ENCODE data around the gene SLC8B1. TPM values are rescaled to one million over a fixed set of nuclear protein-coding genes. Genes with fewer than 3 reads are reported as not detected.

SLC8B1 gene
- total RNA-seq, 1 experiment from 2014 or later: 8.2 TPM

GRCh38 chr12:113320401-113320800 is 14.5 kb downstream of the SLC8B1 start:
- no TSS peak for BruUV-seq (replicated peaks)
- no peaks in the 10 kb centered on the region for H3K36me3 ChIP-seq (ENCODE audit: insufficient read depth, low read length, poor library complexity, severe bottlenecking)
- CTCF ChIA-PET: no interaction called here

GRCh38 chr12:113318900-113319628 is 15.8 kb downstream of the SLC8B1 start:
- ChIA-PET POLR2A (ENCODE audit: low non-redundant PET) (no interaction called here), CTCF (no interaction called here)
- intact Hi-C loops (cut with micrococcal nuclease; ENCODE audit: unreplicated experiment): loop anchor here (10.0 kb wide), 1 partner anchor 66 kb away; no protein-coding TSS in a partner anchor
- no peaks in the 10 kb centered on the region for H3K9me3 ChIP-seq (ENCODE audit: low read depth, low read length, poor library complexity, severe bottlenecking)
- no peaks in the 10 kb centered on the region for H3K27me3 ChIP-seq (replicated peaks; ENCODE audit: insufficient read depth, low read depth, low read length, poor library complexity)
- BruUV-seq (replicated peaks): no TSS peak
- H3K36me3 ChIP-seq (ENCODE audit: insufficient read depth, low read length, poor library complexity, severe bottlenecking): no peaks in the 10 kb centered on the region
- TF ChIP-seq CTCF (conservative IDR thresholded peaks at IDR 0.05; ENCODE audit: low read depth, low read length): no peak
- TF ChIP-seq EZH2 (IDR thresholded peaks at IDR 0.05; ENCODE audit: borderline replicate concordance, low read depth, low read length, poor library complexity, severe bottlenecking): no peak
- no peak overlapping the region for H3K4me3 ChIP-seq (ENCODE audit: low read depth, low read length, poor library complexity, severe bottlenecking)
- H3K27ac ChIP-seq (ENCODE audit: low read depth, low read length, poor library complexity, severe bottlenecking): no peak overlapping the region
- no peaks in the 10 kb centered on the region for H3K4me1 ChIP-seq (ENCODE audit: insufficient read depth, low read length, poor library complexity, severe bottlenecking)
- DNase-seq (ENCODE audit: low spot score): no peak

More at GRCh38 chr12:113320401-113320800, 14.5 kb downstream of the SLC8B1 start:
- no peaks in the 10 kb centered on the region for H3K27me3 ChIP-seq (replicated peaks; ENCODE audit: insufficient read depth, low read depth, low read length, poor library complexity)
- no peak overlapping the region for H3K27ac ChIP-seq (ENCODE audit: low read depth, low read length, poor library complexity, severe bottlenecking)
- no peak for TF ChIP-seq CTCF (conservative IDR thresholded peaks at IDR 0.05; ENCODE audit: low read depth, low read length)
- no peak for TF ChIP-seq EZH2 (IDR thresholded peaks at IDR 0.05; ENCODE audit: borderline replicate concordance, low read depth, low read length, poor library complexity, severe bottlenecking)
- H3K9me3 ChIP-seq (ENCODE audit: low read depth, low read length, poor library complexity, severe bottlenecking): no peaks in the 10 kb centered on the region
- no peaks in the 10 kb centered on the region for H3K4me1 ChIP-seq (ENCODE audit: insufficient read depth, low read length, poor library complexity, severe bottlenecking)
- intact Hi-C loops (cut with micrococcal nuclease; ENCODE audit: unreplicated experiment): loop anchor here (10.0 kb wide), 1 partner anchor 126 kb away; no protein-coding TSS in a partner anchor
- POLR2A ChIA-PET (ENCODE audit: low non-redundant PET): no interaction called here
- H3K4me3 ChIP-seq (ENCODE audit: low read depth, low read length, poor library complexity, severe bottlenecking): no peak overlapping the region
- DNase-seq (ENCODE audit: low spot score): no peak

GRCh38 chr12:113318046-113318656 is 16.8 kb downstream of the SLC8B1 start:
- TF ChIP-seq EZH2 (IDR thresholded peaks at IDR 0.05; ENCODE audit: borderline replicate concordance, low read depth, low read length, poor library complexity, severe bottlenecking) (no peak), CTCF (conservative IDR thresholded peaks at IDR 0.05; ENCODE audit: low read depth, low read length) (no peak)
- CTCF ChIA-PET: no interaction called here
- POLR2A ChIA-PET (ENCODE audit: low non-redundant PET): no interaction called here

More at GRCh38 chr12:113318046-113318656, 16.8 kb downstream of the SLC8B1 start:
- no peak for DNase-seq (ENCODE audit: low spot score)
- intact Hi-C loops (cut with micrococcal nuclease; ENCODE audit: unreplicated experiment): loop anchor here (10.0 kb wide), 1 partner anchor 67 kb away; no protein-coding TSS in a partner anchor
- no peaks in the 10 kb centered on the region for H3K27me3 ChIP-seq (replicated peaks; ENCODE audit: insufficient read depth, low read depth, low read length, poor library complexity)
- H3K4me1 ChIP-seq (ENCODE audit: insufficient read depth, low read length, poor library complexity, severe bottlenecking): no peaks in the 10 kb centered on the region
- BruUV-seq (replicated peaks): no TSS peak
- no peak overlapping the region for H3K4me3 ChIP-seq (ENCODE audit: low read depth, low read length, poor library complexity, severe bottlenecking)
- H3K27ac ChIP-seq (ENCODE audit: low read depth, low read length, poor library complexity, severe bottlenecking): no peak overlapping the region
- H3K36me3 ChIP-seq (ENCODE audit: insufficient read depth, low read length, poor library complexity, severe bottlenecking): no peaks in the 10 kb centered on the region
- no peaks in the 10 kb centered on the region for H3K9me3 ChIP-seq (ENCODE audit: low read depth, low read length, poor library complexity, severe bottlenecking)
